Right lobe of liver (tissue), 4 donors: ENCODE measurements around the gene RIIAD1.

Experiments
- CTCF ChIP-seq, 4 donors: fragments of 200-600 bp in 3 of 4; fragments of 450-650 bp in 1 of 4; IDR thresholded peaks; one replicate each; pipeline versions ENCODE4 v1.5.1 to v1.8.0; 2016 to 2022; ENCODE audit warnings: antibody characterized with exemption in 4 of 4, mild to moderate bottlenecking in 2 of 4
- POLR2A ChIP-seq: fragments of 450-650 bp; IDR thresholded peaks from one replicate; pipeline ENCODE4 v1.6.1; 2017; ENCODE audit warnings: antibody characterized with exemption, mild to moderate bottlenecking
- donor health status: DM: no; HTN: no; CAD: no.
- donor health status: DM: no; HTN: no; CAD: no.
- donor health status: DM: no; HTN: yes; CAD: no.

GRCh38 chr1:151684128-151684527 lies 37.2 kb upstream of the RIIAD1 start:
- TF ChIP-seq CTCF (IDR thresholded peaks at IDR 0.05): no peak
- no peak for TF ChIP-seq POLR2A
